ENCODE results near the gene KCNIP4. TPM values are rescaled to one million over a fixed set of nuclear protein-coding genes. Genes with fewer than 3 reads are reported as not detected.

Gene KCNIP4
- total and polyA plus RNA-seq, 2 experiments from 2014 or later: 0.69 to 1.00 TPM

DNA sequence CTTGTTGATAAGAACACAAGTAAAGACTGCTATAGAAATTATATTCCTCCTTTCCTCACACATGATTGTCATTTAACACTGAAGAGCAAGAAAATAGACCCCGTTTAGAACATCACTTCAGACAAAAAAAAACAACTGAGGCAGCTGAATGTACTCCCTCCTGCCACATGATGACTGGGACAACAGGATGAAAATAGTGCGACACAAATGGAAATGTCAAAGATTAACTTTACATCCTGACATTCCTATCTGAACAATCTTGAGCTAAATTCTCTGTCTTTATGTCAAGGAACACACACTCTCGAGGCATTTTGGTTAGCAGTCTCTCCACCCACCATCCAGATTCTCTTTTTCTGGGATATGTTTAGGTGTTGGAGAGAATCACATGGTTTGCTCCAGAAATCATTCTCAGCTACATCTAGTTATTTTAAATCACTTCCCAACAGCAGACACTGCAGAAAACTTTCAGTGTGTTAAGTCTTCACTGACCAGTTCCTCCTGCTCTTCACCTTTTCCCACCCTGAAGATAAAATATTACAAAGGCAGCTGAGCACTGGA, 16.3 kb upstream of the KCNIP4 start:
- Histone ChIP-seq H3K27me3 (no peaks in the 10 kb centered on the region), H2AFZ (no peak overlapping the region), H3K4me3 (no peak overlapping the region), H3K36me3 (replicated peaks; ENCODE audit: insufficient read depth, low read depth) (no peaks in the 10 kb centered on the region), H4K20me1 (ENCODE audit: insufficient read depth, poor library complexity, severe bottlenecking) (no peaks in the 10 kb centered on the region), H3K9me3 (ENCODE audit: low read depth) (no peaks in the 10 kb centered on the region), H3K9me2 (replicated peaks; ENCODE audit: insufficient read depth) (no peaks in the 10 kb centered on the region), H3K79me2 (no peaks in the 10 kb centered on the region), H3K4me2 (no peak overlapping the region), H3K4me1 (ENCODE audit: insufficient read depth) (no peaks in the 10 kb centered on the region), H3K27ac (no peak overlapping the region)
- no peak for DNase-seq (ENCODE audit: low spot score)
- no peak for TF ChIP-seq EZH2 (IDR thresholded peaks at IDR 0.05; ENCODE audit: borderline replicate concordance)
- TF ChIP-seq EZH2phosphoT487 (IDR thresholded peaks at IDR 0.05; ENCODE audit: low read depth, severe bottlenecking, unreplicated experiment): no peak
- TF ChIP-seq, protein P1, sequence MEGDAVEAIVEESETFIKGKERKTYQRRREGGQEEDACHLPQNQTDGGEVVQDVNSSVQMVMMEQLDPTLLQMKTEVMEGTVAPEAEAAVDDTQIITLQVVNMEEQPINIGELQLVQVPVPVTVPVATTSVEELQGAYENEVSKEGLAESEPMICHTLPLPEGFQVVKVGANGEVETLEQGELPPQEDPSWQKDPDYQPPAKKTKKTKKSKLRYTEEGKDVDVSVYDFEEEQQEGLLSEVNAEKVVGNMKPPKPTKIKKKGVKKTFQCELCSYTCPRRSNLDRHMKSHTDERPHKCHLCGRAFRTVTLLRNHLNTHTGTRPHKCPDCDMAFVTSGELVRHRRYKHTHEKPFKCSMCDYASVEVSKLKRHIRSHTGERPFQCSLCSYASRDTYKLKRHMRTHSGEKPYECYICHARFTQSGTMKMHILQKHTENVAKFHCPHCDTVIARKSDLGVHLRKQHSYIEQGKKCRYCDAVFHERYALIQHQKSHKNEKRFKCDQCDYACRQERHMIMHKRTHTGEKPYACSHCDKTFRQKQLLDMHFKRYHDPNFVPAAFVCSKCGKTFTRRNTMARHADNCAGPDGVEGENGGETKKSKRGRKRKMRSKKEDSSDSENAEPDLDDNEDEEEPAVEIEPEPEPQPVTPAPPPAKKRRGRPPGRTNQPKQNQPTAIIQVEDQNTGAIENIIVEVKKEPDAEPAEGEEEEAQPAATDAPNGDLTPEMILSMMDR (IDR thresholded peaks at IDR 0.05; ENCODE audit: poor library complexity): no peak
- 76% methylated on average over 3 of the region's 3 CpGs for WGBS (ENCODE audit: low lambda C conversion rate, missing lambda C conversion rate)

DNA sequence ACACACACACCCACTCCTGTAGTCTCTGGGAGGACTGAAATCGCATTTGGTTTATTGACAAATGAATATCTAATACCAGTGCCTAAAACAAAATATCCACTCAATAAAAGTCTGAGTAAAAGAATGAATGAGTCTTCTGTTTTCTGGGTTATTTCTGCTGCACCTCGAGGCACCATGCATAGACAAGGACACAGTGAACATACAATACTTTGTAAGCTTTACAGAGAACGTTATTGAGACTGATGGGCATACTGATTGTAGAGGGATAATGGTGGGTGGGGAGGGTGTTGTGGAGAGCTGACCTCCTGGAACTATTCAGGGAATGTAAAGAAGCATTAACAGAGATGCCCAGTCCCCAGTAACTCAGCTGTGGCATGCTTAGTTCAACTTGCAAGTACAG, 14.1 kb upstream of the KCNIP4 start:
- no peak for TF ChIP-seq EZH2 (IDR thresholded peaks at IDR 0.05; ENCODE audit: borderline replicate concordance)
- TF ChIP-seq, protein P1 (IDR thresholded peaks at IDR 0.05; ENCODE audit: poor library complexity): no peak
- TF ChIP-seq EZH2phosphoT487 (IDR thresholded peaks at IDR 0.05; ENCODE audit: low read depth, severe bottlenecking, unreplicated experiment): no peak
- Histone ChIP-seq H3K27me3 (no peaks in the 10 kb centered on the region), H3K9me2 (replicated peaks; ENCODE audit: insufficient read depth) (no peaks in the 10 kb centered on the region), H3K79me2 (no peaks in the 10 kb centered on the region), H3K36me3 (replicated peaks; ENCODE audit: insufficient read depth, low read depth) (no peaks in the 10 kb centered on the region), H3K9me3 (ENCODE audit: low read depth) (no peaks in the 10 kb centered on the region), H3K4me1 (ENCODE audit: insufficient read depth) (no peaks in the 10 kb centered on the region), H4K20me1 (ENCODE audit: insufficient read depth, poor library complexity, severe bottlenecking) (no peaks in the 10 kb centered on the region), H3K4me3 (no peak overlapping the region), H3K27ac (no peak overlapping the region), H3K4me2 (no peak overlapping the region), H2AFZ (no peak overlapping the region)
- 68% methylated on average over 3 of the region's 3 CpGs for WGBS (ENCODE audit: low lambda C conversion rate, missing lambda C conversion rate)
- no peak for DNase-seq (ENCODE audit: low spot score)

DNA sequence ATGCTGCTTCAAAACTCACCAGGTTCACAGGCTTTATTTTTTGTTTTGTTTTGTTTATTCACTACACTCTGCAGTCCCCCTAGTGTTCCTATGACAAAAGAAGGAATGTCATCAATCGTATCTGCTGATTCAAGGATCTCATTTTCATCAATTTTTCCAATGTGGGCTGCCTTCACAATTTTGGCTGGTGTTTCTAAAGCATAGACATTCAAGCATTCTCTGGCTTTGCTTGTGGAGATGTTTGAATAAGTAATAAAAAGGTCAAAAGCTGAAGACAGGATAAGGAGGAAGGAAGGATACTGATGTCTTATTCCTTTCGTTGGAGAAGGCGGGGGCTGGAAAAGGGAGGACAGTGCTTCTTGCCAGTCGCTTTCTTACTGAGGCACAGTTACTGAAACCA, 12.2 kb upstream of the KCNIP4 start:
- H3K4me3 ChIP-seq: no peak overlapping the region
- TF ChIP-seq, protein P1 (IDR thresholded peaks at IDR 0.05; ENCODE audit: poor library complexity): no peak
- TF ChIP-seq EZH2phosphoT487 (IDR thresholded peaks at IDR 0.05; ENCODE audit: low read depth, severe bottlenecking, unreplicated experiment) (no peak), EZH2 (IDR thresholded peaks at IDR 0.05; ENCODE audit: borderline replicate concordance) (no peak)
- H4K20me1 ChIP-seq (ENCODE audit: insufficient read depth, poor library complexity, severe bottlenecking): no peaks in the 10 kb centered on the region
- no peak overlapping the region for H3K27ac ChIP-seq
- no peak overlapping the region for H2AFZ ChIP-seq
- no peak overlapping the region for H3K4me2 ChIP-seq
- DNase-seq (ENCODE audit: low spot score): no peak
- no peaks in the 10 kb centered on the region for H3K4me1 ChIP-seq (ENCODE audit: insufficient read depth)
- WGBS (ENCODE audit: low lambda C conversion rate, missing lambda C conversion rate): 80% methylated on average over 4 of the region's 4 CpGs
- no peaks in the 10 kb centered on the region for H3K9me3 ChIP-seq (ENCODE audit: low read depth)
- no peaks in the 10 kb centered on the region for H3K79me2 ChIP-seq
- H3K36me3 ChIP-seq (replicated peaks; ENCODE audit: insufficient read depth, low read depth): no peaks in the 10 kb centered on the region
- no peaks in the 10 kb centered on the region for H3K27me3 ChIP-seq
- no peaks in the 10 kb centered on the region for H3K9me2 ChIP-seq (replicated peaks; ENCODE audit: insufficient read depth)

Data from hepatocyte (in vitro differentiated cells).